Brain microvascular endothelial cell (primary cell): ENCODE results near the gene REV1.

Experiments
- DNase-seq: peaks from one replicate; pipeline ENCODE4 v3.0.0-alpha.2; 2020
- H3K27ac ChIP-seq: fragments of 250-450 bp; sonication (Bioruptor Pico); 2 replicates; pipeline ENCODE4 v1.5.1; 2020; ENCODE audit warnings: mild to moderate bottlenecking, moderate library complexity
- H3K27me3 ChIP-seq: fragments of 250-450 bp; sonication (Bioruptor Pico); replicated peaks from 2 replicates; pipeline ENCODE4 v1.5.1; 2020; ENCODE audit warnings: mild to moderate bottlenecking
- H3K36me3 ChIP-seq: fragments of 250-450 bp; sonication (Bioruptor Pico); replicated peaks from 2 replicates; pipeline ENCODE4 v1.5.1; 2020; ENCODE audit warnings: mild to moderate bottlenecking
- H3K4me3 ChIP-seq: 2 replicates; pipeline ENCODE4 v1.5.1; 2011; ENCODE audit warnings: low read depth, mild to moderate bottlenecking, control low read depth, low read length, moderate library complexity
- CTCF ChIP-seq: IDR thresholded peaks from 2 replicates; pipeline ENCODE4 v1.5.1; 2011; ENCODE audit warnings: low read depth, mild to moderate bottlenecking, moderate library complexity, low read length, control low read depth, inconsistent platforms; ENCODE audit errors: missing control alignments
- in situ Hi-C: cut with HindIII; loops from 2 replicates; pipeline ENCODE4 v1.10.0; 2017; ENCODE audit warnings: low sequenced_read_pairs, low pct_ligation_motif_present

Gene REV1

DNA sequence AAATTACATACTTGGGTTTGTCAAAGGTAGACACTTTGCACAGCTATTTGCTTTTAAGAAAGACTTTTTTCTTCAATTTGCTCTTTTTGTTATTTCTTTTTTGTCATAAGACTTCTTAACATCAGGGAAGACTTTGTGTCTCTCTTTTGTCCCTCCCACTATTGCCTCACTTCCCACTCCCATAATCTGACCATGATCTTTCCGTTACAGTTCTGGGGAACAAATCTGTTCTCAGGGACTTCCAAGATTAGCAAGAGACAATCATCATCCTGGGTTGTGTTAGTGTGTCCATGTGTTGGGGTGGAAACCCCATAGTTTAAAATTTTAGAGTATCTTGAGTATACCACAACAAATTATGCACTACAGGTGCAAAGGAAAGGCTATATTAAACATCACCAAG is 75.3 kb downstream of the REV1 start:
- H3K4me3 ChIP-seq: no peak overlapping the region
- H3K27ac ChIP-seq: no peak overlapping the region
- peaks cover 45% of the 10 kb centered on the region for H3K36me3 ChIP-seq
- no peak for DNase-seq
- in situ Hi-C loops: no loop called here
- no peak for TF ChIP-seq CTCF
- no peaks in the 10 kb centered on the region for H3K27me3 ChIP-seq

GRCh38 chr2:99410276-99410675 is 79.5 kb downstream of the REV1 start:
- peaks cover 42% of the 10 kb centered on the region for H3K36me3 ChIP-seq
- DNase-seq: no peak
- no peak for TF ChIP-seq CTCF
- no peaks in the 10 kb centered on the region for H3K27me3 ChIP-seq
- no peak overlapping the region for H3K27ac ChIP-seq
- in situ Hi-C loops: no loop called here
- no peak overlapping the region for H3K4me3 ChIP-seq

- no peak for DNase-seq
- H3K27ac ChIP-seq: no peak overlapping the region
- peaks cover 52% of the 10 kb centered on the region for H3K36me3 ChIP-seq
- H3K27me3 ChIP-seq: no peaks in the 10 kb centered on the region
- no peak overlapping the region for H3K4me3 ChIP-seq
- no peak for TF ChIP-seq CTCF
- in situ Hi-C loops: no loop called here
Observed at GRCh38 chr2:99406137-99406536, 83.7 kb downstream of the REV1 start.

DNA sequence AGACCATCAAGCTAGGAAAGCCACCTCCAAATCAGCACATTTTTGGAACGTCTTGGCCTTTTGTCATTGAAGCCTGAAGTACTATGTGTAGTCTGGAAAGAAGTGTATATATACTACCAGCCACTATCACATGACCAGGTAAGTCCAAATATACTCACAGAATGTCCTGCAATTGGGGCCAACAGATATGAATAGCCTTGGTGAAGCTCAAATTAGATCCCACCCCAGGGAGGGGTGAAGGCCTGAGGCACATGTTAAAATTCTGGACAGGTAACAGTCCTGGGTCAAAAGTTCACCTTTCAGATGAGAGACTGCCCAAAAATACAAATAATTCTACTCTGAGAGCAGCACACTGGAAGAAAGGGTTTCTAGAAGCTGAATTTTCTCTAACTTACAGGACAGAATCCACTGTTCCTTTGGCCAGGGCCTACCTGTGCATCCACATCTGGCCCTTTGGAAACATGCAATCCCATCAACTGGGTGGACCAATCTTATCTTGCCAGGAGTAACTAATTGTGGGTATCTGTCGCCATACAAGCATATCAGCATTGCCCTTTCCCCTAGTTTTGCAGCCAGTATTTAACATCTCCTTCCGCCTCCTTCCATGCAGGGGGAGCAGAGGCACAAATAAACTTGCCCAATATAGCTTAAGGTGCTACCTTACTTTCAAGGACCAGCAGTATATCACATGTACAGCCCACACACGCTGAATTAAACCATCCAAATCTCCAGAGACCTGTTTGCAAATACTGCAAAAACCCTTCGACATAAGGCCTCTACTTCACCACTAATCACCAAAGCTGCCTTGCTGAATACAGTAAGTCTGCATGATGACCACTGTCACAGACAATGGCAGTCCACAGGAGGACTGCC is 84.8 kb downstream of the REV1 start:
- H3K4me3 ChIP-seq: no peak overlapping the region
- no peak for DNase-seq
- H3K27ac ChIP-seq: no peak overlapping the region
- in situ Hi-C loops: no loop called here
- no peaks in the 10 kb centered on the region for H3K27me3 ChIP-seq
- no peak for TF ChIP-seq CTCF
- H3K36me3 ChIP-seq: peaks cover 51% of the 10 kb centered on the region

- no peak for DNase-seq
- H3K27ac ChIP-seq: no peak overlapping the region
- TF ChIP-seq CTCF: no peak
- no peak overlapping the region for H3K4me3 ChIP-seq
- in situ Hi-C loops: no loop called here
- no peaks in the 10 kb centered on the region for H3K27me3 ChIP-seq
- H3K36me3 ChIP-seq: peaks cover 56% of the 10 kb centered on the region
Observed at GRCh38 chr2:99404039-99404796, 85.6 kb downstream of the REV1 start.
